OCI-LY1 (cell line): Measurements from ENCODE around the gene IFI16.

ENCODE experiments used
- CTCF ChIP-seq: fragments of 200-600 bp; sonication (generic), shearing (Covaris generic); IDR thresholded peaks from 2 replicates; pipeline ENCODE4 v1.5.1; 2017; ENCODE audit warnings: mild to moderate bottlenecking, antibody characterized with exemption, low read length, moderate library complexity, mixed read lengths
- EZH2 ChIP-seq: fragments of 200-600 bp; sonication (generic), shearing (Covaris generic); IDR thresholded peaks from 2 replicates; pipeline ENCODE4 v1.8.0; 2017; ENCODE audit warnings: borderline replicate concordance, mixed run types, mild to moderate bottlenecking, antibody characterized with exemption, low read length, moderate library complexity, mixed read lengths

GRCh38 chr1:158969166-158969565 is 40.5 kb upstream of the IFI16 start:
- no peak for TF ChIP-seq EZH2
- TF ChIP-seq CTCF: no peak
